ENCODE data around the gene HOXD13. TPM values are rescaled to one million over a fixed set of nuclear protein-coding genes. Genes with fewer than 3 reads are reported as not detected.

Gene HOXD13
- total RNA-seq, 1 experiment from 2014 or later = 0.36 TPM

DNA sequence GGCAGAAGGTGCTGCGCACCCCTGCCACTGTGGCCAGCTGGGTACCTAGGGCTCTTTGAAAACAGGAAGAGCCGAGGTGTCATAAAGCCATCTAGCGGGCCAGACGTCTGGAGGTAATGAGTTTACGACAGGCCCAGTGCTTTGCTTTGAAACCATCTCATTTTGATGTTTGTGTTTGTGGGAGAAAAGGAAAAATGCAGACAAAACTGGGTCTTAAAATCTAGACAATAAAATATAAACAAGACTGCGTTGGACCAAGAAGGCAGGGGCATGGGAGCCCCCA lies 33.2 kb downstream of the HOXD13 start:
- no peak for TF ChIP-seq EZH2phosphoT487 (IDR thresholded peaks at IDR 0.05; ENCODE audit: borderline replicate concordance, low read length)
- TF ChIP-seq, protein P1, sequence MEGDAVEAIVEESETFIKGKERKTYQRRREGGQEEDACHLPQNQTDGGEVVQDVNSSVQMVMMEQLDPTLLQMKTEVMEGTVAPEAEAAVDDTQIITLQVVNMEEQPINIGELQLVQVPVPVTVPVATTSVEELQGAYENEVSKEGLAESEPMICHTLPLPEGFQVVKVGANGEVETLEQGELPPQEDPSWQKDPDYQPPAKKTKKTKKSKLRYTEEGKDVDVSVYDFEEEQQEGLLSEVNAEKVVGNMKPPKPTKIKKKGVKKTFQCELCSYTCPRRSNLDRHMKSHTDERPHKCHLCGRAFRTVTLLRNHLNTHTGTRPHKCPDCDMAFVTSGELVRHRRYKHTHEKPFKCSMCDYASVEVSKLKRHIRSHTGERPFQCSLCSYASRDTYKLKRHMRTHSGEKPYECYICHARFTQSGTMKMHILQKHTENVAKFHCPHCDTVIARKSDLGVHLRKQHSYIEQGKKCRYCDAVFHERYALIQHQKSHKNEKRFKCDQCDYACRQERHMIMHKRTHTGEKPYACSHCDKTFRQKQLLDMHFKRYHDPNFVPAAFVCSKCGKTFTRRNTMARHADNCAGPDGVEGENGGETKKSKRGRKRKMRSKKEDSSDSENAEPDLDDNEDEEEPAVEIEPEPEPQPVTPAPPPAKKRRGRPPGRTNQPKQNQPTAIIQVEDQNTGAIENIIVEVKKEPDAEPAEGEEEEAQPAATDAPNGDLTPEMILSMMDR (conservative IDR thresholded peaks at IDR 0.05; ENCODE audit: low read depth, low read length) = no peak
- DNase-seq = no peak
- Histone ChIP-seq H3K27ac (ENCODE audit: low read length) (no peak overlapping the region), H3K4me1 (ENCODE audit: insufficient read depth, low read length) (no peaks in the 10 kb centered on the region), H3K36me3 (ENCODE audit: low read depth, low read length) (no peaks in the 10 kb centered on the region; the same call in 1 of the 2 replicates), H3K27me3 (ENCODE audit: low read length) (no peaks in the 10 kb centered on the region), H3F3A (ENCODE audit: low read length, unreplicated experiment) (no peaks in the 10 kb centered on the region), H3K9ac (ENCODE audit: low read length) (no peak overlapping the region), H2AFZ (ENCODE audit: low read length) (no peak overlapping the region), H3K4me2 (ENCODE audit: low read length) (no peak overlapping the region), H3K79me2 (ENCODE audit: low read length) (no peaks in the 10 kb centered on the region), H3K9me2 (replicated peaks; ENCODE audit: low read length) (no peaks in the 10 kb centered on the region), H3K9me3 (ENCODE audit: low read length) (no peaks in the 10 kb centered on the region), H3K4me3 (ENCODE audit: low read length) (no peak overlapping the region), H4K20me1 (ENCODE audit: low read length) (no peaks in the 10 kb centered on the region)
- intact Hi-C loops (cut with micrococcal nuclease) = loop anchor here (2.0 kb wide), 1 partner anchor 513 kb away; no protein-coding TSS in a partner anchor
- POLR2A ChIA-PET (ENCODE audit: unreplicated experiment) = no interaction called here
- no peak for ATAC-seq
- CTCF ChIA-PET = interaction anchor here (0.5 kb wide), 1 partner anchor 526 kb away, joined by 3 read pairs; no protein-coding TSS in a partner anchor
- no TSS peak for BruUV-seq (replicated peaks)

DNA sequence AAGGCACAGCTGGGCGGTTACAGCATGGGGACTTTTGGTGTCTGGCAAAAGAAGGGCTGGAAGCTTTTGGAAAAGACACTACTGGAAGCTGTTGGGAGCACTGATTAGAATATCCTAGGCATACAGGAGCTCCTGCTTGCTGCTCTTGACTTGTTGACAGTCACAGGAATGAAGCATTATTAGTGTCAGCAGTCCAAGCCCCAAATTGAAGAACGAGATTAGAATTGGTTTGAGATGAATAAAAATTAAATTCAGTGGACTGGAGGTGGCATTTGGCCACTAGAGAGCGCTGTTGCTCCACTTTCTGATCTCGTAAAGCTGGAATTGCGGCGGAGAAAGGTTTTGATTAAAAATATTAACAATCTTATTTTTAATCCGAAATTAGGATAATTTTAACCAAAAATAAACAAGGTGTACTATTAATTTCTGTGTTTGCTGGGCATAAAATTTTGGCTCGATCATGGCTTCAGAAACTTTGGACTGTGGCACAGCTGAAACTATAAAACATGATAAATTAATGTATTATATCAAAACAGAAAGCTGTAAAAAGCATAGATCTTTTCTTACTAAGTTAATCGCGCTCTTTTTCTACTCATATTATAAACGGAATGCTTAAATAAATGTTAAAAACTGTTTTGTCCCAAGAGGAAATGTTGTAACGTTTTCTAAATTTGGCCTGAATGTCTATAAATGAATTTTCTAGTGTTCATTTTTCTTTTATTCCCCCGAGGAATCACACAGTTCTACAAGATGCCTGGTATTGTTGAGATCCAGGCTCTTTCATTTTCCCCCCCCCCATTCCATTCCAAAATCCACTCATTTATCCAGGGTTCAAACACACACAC lies 34.6 kb downstream of the HOXD13 start:
- DNase-seq (peak; percentile 78), ATAC-seq (0 out of 2 replicates have a peak, but pooled peaks have one; percentile 14)
- no peaks in the 10 kb centered on the region; the same call in 1 of the 2 replicates for H3K36me3 ChIP-seq (ENCODE audit: low read depth, low read length)
- ChIA-PET CTCF (interaction anchor here (0.6 to 2.4 kb wide), 13 partner anchors 190 to 1030 kb away, joined by 3 to 26 read pairs (median 6); no protein-coding TSS in a partner anchor), POLR2A (ENCODE audit: unreplicated experiment) (no interaction called here)
- BruUV-seq (replicated peaks) = no TSS peak
- H3K9ac ChIP-seq (ENCODE audit: low read length) = no peak overlapping the region
- H3K9me2 ChIP-seq (replicated peaks; ENCODE audit: low read length) = no peaks in the 10 kb centered on the region
- no peaks in the 10 kb centered on the region for H3K79me2 ChIP-seq (ENCODE audit: low read length)
- intact Hi-C loops (cut with micrococcal nuclease) = loop anchor here (1.0 to 2.0 kb wide), 4 partner anchors 512 to 1020 kb away; no protein-coding TSS in a partner anchor
- H3K4me3 ChIP-seq (ENCODE audit: low read length) = peak overlapping the region; percentile 62
- no peak overlapping the region for H3K27ac ChIP-seq (ENCODE audit: low read length)
- peak overlapping the region; percentile 84 for H3K4me2 ChIP-seq (ENCODE audit: low read length)
- peak overlapping the region; percentile 71 for H2AFZ ChIP-seq (ENCODE audit: low read length)
- no peaks in the 10 kb centered on the region for H3K9me3 ChIP-seq (ENCODE audit: low read length)
- no peaks in the 10 kb centered on the region for H3K27me3 ChIP-seq (ENCODE audit: low read length)
- peaks cover 10% of the 10 kb centered on the region for H3K4me1 ChIP-seq (ENCODE audit: insufficient read depth, low read length)
- H3F3A ChIP-seq (ENCODE audit: low read length, unreplicated experiment) = no peaks in the 10 kb centered on the region
- TF ChIP-seq, protein P1 (conservative IDR thresholded peaks at IDR 0.05; ENCODE audit: low read depth, low read length) = peak; percentile 93
- TF ChIP-seq EZH2phosphoT487 (IDR thresholded peaks at IDR 0.05; ENCODE audit: borderline replicate concordance, low read length) (no peak), EZH2 (IDR thresholded peaks at IDR 0.05; ENCODE audit: low read length, unreplicated experiment) (no peak)
- H4K20me1 ChIP-seq (ENCODE audit: low read length) = no peaks in the 10 kb centered on the region

DNA sequence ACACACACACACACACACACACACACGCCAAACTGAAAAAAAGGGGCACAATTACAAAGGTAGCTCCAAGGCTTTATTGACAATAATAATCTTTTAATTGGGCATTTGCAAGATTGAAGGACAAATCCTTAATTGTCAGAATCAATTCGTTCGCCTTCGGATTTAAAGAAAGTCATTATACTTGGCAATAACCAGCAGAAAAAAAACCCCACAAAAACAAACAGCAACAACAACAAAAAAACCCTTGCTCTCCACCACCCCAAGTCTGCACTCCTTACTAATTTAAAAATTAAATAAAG lies 35.2 kb downstream of the HOXD13 start:
- Histone ChIP-seq H3K4me2 (ENCODE audit: low read length) (peak overlapping the region; percentile 84), H3K27me3 (ENCODE audit: low read length) (no peaks in the 10 kb centered on the region), H3K79me2 (ENCODE audit: low read length) (no peaks in the 10 kb centered on the region), H4K20me1 (ENCODE audit: low read length) (no peaks in the 10 kb centered on the region), H2AFZ (ENCODE audit: low read length) (peak overlapping the region; percentile 71), H3K4me1 (ENCODE audit: insufficient read depth, low read length) (peaks cover 10% of the 10 kb centered on the region), H3K4me3 (ENCODE audit: low read length) (peak overlapping the region; percentile 62; the same call in 1 of the 2 replicates), H3K9me2 (replicated peaks; ENCODE audit: low read length) (no peaks in the 10 kb centered on the region), H3K27ac (ENCODE audit: low read length) (no peak overlapping the region), H3K36me3 (ENCODE audit: low read depth, low read length) (no peaks in the 10 kb centered on the region; the same call in 1 of the 2 replicates), H3F3A (ENCODE audit: low read length, unreplicated experiment) (no peaks in the 10 kb centered on the region), H3K9me3 (ENCODE audit: low read length) (no peaks in the 10 kb centered on the region), H3K9ac (ENCODE audit: low read length) (no peak overlapping the region)
- no TSS peak for BruUV-seq (replicated peaks)
- CTCF ChIA-PET = interaction anchor here (0.6 to 2.4 kb wide), 9 partner anchors 318 to 1021 kb away, joined by 3 to 26 read pairs (median 8); no protein-coding TSS in a partner anchor
- intact Hi-C loops (cut with micrococcal nuclease) = loop anchor here (1.0 to 2.0 kb wide), 4 partner anchors 511 to 1020 kb away; no protein-coding TSS in a partner anchor
- DNase-seq (no peak), ATAC-seq (no peak)
- TF ChIP-seq, protein P1 (conservative IDR thresholded peaks at IDR 0.05; ENCODE audit: low read depth, low read length) = no peak
- no peak for TF ChIP-seq EZH2 (IDR thresholded peaks at IDR 0.05; ENCODE audit: low read length, unreplicated experiment)
- no peak for TF ChIP-seq EZH2phosphoT487 (IDR thresholded peaks at IDR 0.05; ENCODE audit: borderline replicate concordance, low read length)
- POLR2A ChIA-PET (ENCODE audit: unreplicated experiment) = no interaction called here

Measured in PC-3 (cell line).